Keratinocyte (primary cell): ENCODE results near the gene ANGPTL8.

Experiments
- EZH2 ChIP-seq: IDR thresholded peaks from one replicate; pipeline ENCODE4 v1.6.1; 2012; ENCODE audit warnings: inconsistent platforms, mild to moderate bottlenecking, low read length, moderate library complexity
- TF ChIP-seq, protein P1 (sequence below), 3 experiments: IDR thresholded peaks in 1 of 3; conservative IDR thresholded peaks in 1 of 3; optimal IDR thresholded peaks in 1 of 3; 2 replicates in 2 of 3; 3 replicates in 1 of 3; pipeline versions ENCODE3 to v1.5.1; 2011; ENCODE audit warnings: low read length in 3 of 3, mild to moderate bottlenecking in 3 of 3, moderate library complexity in 2 of 3, control low read depth in 1 of 3, inconsistent platforms in 1 of 3; ENCODE audit not compliant: insufficient read depth in 2 of 3; ENCODE audit errors: extremely low read depth in 1 of 3

- TF ChIP-seq, protein P1, sequence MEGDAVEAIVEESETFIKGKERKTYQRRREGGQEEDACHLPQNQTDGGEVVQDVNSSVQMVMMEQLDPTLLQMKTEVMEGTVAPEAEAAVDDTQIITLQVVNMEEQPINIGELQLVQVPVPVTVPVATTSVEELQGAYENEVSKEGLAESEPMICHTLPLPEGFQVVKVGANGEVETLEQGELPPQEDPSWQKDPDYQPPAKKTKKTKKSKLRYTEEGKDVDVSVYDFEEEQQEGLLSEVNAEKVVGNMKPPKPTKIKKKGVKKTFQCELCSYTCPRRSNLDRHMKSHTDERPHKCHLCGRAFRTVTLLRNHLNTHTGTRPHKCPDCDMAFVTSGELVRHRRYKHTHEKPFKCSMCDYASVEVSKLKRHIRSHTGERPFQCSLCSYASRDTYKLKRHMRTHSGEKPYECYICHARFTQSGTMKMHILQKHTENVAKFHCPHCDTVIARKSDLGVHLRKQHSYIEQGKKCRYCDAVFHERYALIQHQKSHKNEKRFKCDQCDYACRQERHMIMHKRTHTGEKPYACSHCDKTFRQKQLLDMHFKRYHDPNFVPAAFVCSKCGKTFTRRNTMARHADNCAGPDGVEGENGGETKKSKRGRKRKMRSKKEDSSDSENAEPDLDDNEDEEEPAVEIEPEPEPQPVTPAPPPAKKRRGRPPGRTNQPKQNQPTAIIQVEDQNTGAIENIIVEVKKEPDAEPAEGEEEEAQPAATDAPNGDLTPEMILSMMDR (optimal IDR thresholded peaks at IDR 0.05 in 1 of 3, IDR thresholded peaks at IDR 0.05 in 1 of 3, conservative IDR thresholded peaks at IDR 0.05 in 1 of 3; ENCODE audit: extremely low read depth in 1 of 3, insufficient read depth in 2 of 3, low read length in 3 of 3) = no peak
- TF ChIP-seq EZH2 = no peak
Measured at GRCh38 chr19:11238781-11239376, 540 bp upstream of the ANGPTL8 start.
